GM12864 (cell line): ENCODE results near the gene RNF224.
A peak's percentile ranks its signal among the peaks of the same experiment; 100 is the strongest.
"Not testable (repeated sequence)": the region's sequence is repeated elsewhere in the genome, so short reads cannot be mapped to it uniquely, and the experiment has no call there.

ENCODE experiments used
- DNase-seq: peaks from one replicate; pipeline ENCODE4 v3.0.0-alpha.2; 2011; ENCODE audit warnings: low read depth
- H3K4me3 ChIP-seq: 2 replicates; pipeline ENCODE4 v1.5.1; 2011; ENCODE audit warnings: mild to moderate bottlenecking, low read depth, low read length, control low read depth
- TF ChIP-seq, protein P1 (sequence below): IDR thresholded peaks from 2 replicates; pipeline ENCODE4 v1.5.1; 2011; ENCODE audit warnings: low read depth, mild to moderate bottlenecking, moderate library complexity, low read length, control low read depth, inconsistent platforms; ENCODE audit errors: missing control alignments

RNF224 gene

DNA sequence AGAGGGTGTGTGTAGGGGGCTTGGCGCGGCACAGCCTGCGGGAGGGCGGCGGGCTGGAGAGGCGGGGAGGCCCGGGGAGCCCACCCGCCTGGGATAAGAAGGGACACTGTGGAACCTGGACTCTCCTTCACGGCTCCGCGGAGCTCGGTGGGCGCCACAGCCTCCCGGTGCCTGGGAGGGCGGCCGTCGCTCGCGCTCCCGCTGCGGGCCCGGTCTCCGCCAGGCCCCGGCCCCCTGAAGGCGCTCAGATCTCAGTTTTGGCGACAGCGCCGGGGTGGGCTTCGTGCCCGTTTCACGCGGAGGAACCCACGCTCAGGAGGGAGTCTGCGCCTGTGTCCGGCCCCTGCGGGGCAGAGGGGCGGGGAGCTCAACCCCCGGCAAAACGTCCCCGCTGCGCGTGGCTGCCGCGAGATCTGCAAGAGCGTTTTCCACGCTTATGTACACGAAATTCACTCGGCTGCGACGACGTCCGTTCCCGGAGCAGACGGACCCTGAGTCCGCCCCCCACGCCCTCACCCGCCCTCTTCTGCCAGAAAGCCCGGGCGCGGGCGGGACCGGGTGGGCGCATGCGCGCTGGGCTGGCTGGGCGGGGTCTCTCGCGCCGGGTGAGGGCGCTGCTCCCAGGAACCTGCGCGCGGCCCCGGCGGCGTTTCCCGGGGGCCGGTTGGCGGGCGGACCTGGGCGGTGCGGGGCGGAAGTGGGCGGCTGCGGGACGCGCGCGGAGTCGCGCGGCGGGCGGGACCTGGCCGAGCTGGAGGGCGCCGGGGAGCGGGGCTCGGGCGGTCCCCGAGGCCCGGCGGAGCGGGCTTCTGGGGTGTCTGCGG is 27.5 kb downstream of the RNF224 start, which contains the start of gene NELFB:
NELFB (plus strand) TSS at position 704 of the 824 bp plus-strand sequence.
- H3K4me3 ChIP-seq: peak within 1 kb of the TSS; percentile 89
- DNase-seq: peak; percentile 40
- TF ChIP-seq, protein P1, sequence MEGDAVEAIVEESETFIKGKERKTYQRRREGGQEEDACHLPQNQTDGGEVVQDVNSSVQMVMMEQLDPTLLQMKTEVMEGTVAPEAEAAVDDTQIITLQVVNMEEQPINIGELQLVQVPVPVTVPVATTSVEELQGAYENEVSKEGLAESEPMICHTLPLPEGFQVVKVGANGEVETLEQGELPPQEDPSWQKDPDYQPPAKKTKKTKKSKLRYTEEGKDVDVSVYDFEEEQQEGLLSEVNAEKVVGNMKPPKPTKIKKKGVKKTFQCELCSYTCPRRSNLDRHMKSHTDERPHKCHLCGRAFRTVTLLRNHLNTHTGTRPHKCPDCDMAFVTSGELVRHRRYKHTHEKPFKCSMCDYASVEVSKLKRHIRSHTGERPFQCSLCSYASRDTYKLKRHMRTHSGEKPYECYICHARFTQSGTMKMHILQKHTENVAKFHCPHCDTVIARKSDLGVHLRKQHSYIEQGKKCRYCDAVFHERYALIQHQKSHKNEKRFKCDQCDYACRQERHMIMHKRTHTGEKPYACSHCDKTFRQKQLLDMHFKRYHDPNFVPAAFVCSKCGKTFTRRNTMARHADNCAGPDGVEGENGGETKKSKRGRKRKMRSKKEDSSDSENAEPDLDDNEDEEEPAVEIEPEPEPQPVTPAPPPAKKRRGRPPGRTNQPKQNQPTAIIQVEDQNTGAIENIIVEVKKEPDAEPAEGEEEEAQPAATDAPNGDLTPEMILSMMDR: no peak

DNA sequence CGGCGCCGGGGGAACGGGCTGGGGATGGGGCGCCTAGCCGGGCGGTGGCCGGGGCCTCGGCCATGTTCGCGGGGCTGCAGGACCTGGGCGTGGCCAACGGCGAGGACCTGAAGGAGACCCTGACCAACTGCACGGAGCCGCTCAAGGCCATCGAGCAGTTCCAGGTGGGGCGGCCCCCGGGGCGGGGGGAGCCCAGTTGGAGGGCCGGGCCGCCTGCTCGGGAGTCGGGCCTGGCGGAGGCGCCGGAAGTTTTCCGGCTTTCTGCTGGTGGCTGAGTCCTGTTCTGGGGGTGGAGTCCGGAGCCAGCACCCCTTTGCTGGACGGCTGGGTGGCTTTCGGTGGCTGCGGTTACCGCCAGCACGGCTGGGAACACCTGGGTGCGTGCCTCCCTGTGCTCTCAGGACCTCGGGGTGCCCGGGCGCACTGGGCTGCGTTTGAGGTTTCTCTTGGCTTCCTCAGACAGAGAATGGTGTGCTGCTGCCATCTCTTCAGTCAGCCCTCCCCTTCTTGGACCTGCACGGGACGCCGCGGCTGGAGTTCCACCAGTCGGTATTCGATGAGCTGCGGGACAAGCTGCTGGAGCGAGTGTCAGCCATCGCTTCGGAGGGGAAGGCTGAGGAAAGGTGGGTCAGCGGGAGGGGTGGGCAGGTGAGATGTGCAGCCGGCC is 28.3 kb downstream of the RNF224 start:
- DNase-seq: no peak
- TF ChIP-seq, protein P1: no peak
- peak overlapping the region; percentile 89 for H3K4me3 ChIP-seq

- no peak for DNase-seq
- TF ChIP-seq, protein P1: no peak
- peak overlapping the region; percentile 89 for H3K4me3 ChIP-seq
Observed at GRCh38 chr9:137256362-137256761, 29.1 kb downstream of the RNF224 start.

DNA sequence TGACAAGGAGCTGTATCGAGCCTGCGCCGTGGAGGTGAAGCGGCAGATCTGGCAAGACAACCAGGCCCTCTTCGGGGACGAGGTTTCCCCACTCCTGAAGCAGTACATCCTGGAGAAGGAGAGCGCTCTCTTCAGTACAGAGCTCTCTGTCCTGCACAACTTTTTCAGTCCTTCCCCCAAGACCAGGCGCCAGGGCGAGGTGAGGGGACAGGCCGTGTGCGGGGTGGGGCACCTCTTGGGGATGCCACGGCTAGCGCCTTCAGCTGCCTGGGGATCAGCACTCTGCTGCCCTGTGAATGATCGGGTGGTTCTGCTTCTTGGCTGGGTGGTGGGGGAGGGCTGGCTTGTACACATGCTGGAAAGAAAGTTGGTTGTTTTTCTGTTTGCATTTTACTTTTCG is 29.6 kb downstream of the RNF224 start:
- no peak overlapping the region for H3K4me3 ChIP-seq
- TF ChIP-seq, protein P1: no peak
- no peak for DNase-seq

DNA sequence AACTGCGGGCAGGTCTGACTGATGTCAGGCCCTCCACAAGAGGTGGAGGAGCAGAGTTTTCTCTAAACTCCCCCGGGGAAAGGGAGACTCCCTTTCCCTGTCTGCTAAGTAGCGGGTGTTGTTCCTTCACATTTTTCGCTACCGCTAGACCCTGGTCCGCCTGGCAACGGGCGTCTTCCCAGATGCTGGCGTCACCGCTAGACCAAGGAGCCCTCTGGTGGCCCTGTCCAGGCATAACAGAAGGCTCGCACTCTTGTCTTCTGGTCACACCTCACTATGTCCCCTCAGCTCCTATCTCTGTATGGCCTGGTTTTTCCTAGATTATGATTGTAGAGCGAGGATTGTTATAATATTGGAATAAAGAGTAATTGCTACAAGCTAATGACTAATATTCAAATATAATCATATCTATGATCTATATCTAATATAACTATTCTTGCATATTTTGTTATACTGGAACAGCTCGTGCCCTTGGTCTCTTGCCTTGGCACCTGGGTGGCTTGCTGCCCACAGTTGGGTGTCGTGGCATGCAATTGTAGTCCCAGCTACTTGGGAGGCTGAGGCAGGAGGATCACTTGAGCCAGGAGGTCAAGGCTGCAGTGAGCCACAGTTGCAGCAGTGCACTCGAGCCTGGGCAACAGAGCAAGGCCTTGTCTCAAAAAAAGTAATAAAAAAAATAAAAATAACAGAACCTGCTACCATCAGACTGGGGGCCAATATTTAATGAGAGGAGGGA is 35.0 kb downstream of the RNF224 start:
- not testable (repeated sequence) for DNase-seq, H3K4me3 ChIP-seq
- TF ChIP-seq, protein P1: peak; percentile 24

DNA sequence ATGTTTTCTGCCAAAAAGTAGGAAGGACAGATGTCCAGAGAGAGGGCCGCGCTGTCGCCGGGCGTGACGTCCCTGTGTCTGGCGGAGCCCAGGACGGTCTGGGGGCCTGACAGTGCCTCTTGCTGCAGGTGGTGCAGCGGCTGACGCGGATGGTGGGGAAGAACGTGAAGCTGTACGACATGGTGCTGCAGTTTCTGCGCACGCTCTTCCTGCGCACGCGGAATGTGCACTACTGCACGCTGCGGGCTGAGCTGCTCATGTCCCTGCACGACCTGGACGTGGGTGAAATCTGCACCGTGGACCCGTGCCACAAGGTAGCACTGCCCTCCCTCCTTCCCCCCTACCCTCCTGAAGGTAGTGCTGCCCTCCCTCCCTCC is 35.6 kb downstream of the RNF224 start:
- no peak overlapping the region for H3K4me3 ChIP-seq
- no peak for DNase-seq
- TF ChIP-seq, protein P1: no peak
